Osteoblast (primary cell): ENCODE measurements around the gene RTP5. TPM values are rescaled to one million over a fixed set of nuclear protein-coding genes. Genes with fewer than 3 reads are reported as not detected.

Source experiments
- DNase-seq: peaks from one replicate; pipeline ENCODE4 v3.0.0; 2011; ENCODE audit warnings: low spot score, mixed read lengths; ENCODE audit not compliant: insufficient read length; ENCODE audit errors: missing footprints
- H2AFZ ChIP-seq: 2 replicates; pipeline ENCODE4 v1.6.0; 2011; ENCODE audit warnings: mild to moderate bottlenecking, low read length
- H3K27ac ChIP-seq: 2 replicates; pipeline ENCODE4 v1.5.1; 2011; ENCODE audit warnings: mild to moderate bottlenecking, low read depth, low read length, moderate library complexity
- H3K27me3 ChIP-seq: 2 replicates; pipeline ENCODE4 v1.6.0; 2012; ENCODE audit warnings: mild to moderate bottlenecking, control low read depth, inconsistent platforms, low read length, moderate library complexity; ENCODE audit not compliant: insufficient read depth
- H3K36me3 ChIP-seq: 2 replicates; pipeline ENCODE4 v1.5.1; 2011; ENCODE audit warnings: mild to moderate bottlenecking, low read length, control low read depth, moderate library complexity; ENCODE audit not compliant: insufficient read depth
- H3K4me1 ChIP-seq: 2 replicates; pipeline ENCODE4 v1.5.1; 2011; ENCODE audit warnings: mild to moderate bottlenecking, low read length, control low read depth, moderate library complexity; ENCODE audit not compliant: insufficient read depth
- H3K4me2 ChIP-seq: 2 replicates; pipeline ENCODE4 v1.6.0; 2011; ENCODE audit warnings: mild to moderate bottlenecking, low read length; ENCODE audit not compliant: insufficient read depth
- H3K4me3 ChIP-seq: fragments of 200-600 bp; sonication (generic); 3 replicates; pipeline ENCODE4 v1.5.1; 2012; ENCODE audit warnings: mild to moderate bottlenecking, low read length, inconsistent platforms; ENCODE audit not compliant: insufficient read depth
- H3K79me2 ChIP-seq: 2 replicates; pipeline ENCODE4 v1.6.0; 2012; ENCODE audit warnings: mild to moderate bottlenecking, low read length, control low read depth, inconsistent platforms; ENCODE audit not compliant: insufficient read depth
- H3K9me3 ChIP-seq: 2 replicates; pipeline ENCODE4 v1.5.1; 2011; ENCODE audit warnings: low read depth, low read length, control low read depth
- H4K20me1 ChIP-seq: 2 replicates; pipeline ENCODE4 v1.6.0; 2012; ENCODE audit warnings: mild to moderate bottlenecking, low read length, control low read depth; ENCODE audit not compliant: insufficient read depth
- CTCF ChIP-seq: IDR thresholded peaks from 2 replicates; pipeline ENCODE4 v1.5.1; 2011; ENCODE audit warnings: mild to moderate bottlenecking, low read depth, low read length, moderate library complexity; ENCODE audit errors: extremely low read depth
- total RNA-seq: library from RNA; depleted of rRNA; stranded (reverse); fragments of >200 nt; gene quantifications from 2 replicates; pipeline ENCODE4 v1.2.3, GENCODE V29; 2012

Gene RTP5
- total RNA-seq, 1 donor, result not detected

- no peak overlapping the region for H3K4me3 ChIP-seq
- no peak for DNase-seq
- no peak overlapping the region for H3K27ac ChIP-seq
- no peaks in the 10 kb centered on the region for H3K79me2 ChIP-seq
- H3K36me3 ChIP-seq, result no peaks in the 10 kb centered on the region
- H3K4me2 ChIP-seq, result no peak overlapping the region
- no peaks in the 10 kb centered on the region for H3K9me3 ChIP-seq
- no peak for TF ChIP-seq CTCF
- peaks cover 13% of the 10 kb centered on the region for H3K27me3 ChIP-seq
- H4K20me1 ChIP-seq, result no peaks in the 10 kb centered on the region
- H2AFZ ChIP-seq, result no peak overlapping the region
- H3K4me1 ChIP-seq, result no peaks in the 10 kb centered on the region
These were observed 2.2 kb downstream of the RTP5 start for GRCh38 chr2:241871538-241872312.

GRCh38 chr2:241872313-241872642 lies 2.7 kb downstream of the RTP5 start:
- H3K79me2 ChIP-seq, result no peaks in the 10 kb centered on the region
- H3K36me3 ChIP-seq, result no peaks in the 10 kb centered on the region
- H4K20me1 ChIP-seq, result no peaks in the 10 kb centered on the region
- no peaks in the 10 kb centered on the region for H3K9me3 ChIP-seq
- H3K4me2 ChIP-seq, result no peak overlapping the region
- DNase-seq, result no peak
- no peak for TF ChIP-seq CTCF
- H2AFZ ChIP-seq, result no peak overlapping the region
- no peak overlapping the region for H3K4me3 ChIP-seq
- no peak overlapping the region for H3K27ac ChIP-seq
- no peaks in the 10 kb centered on the region for H3K4me1 ChIP-seq
- peaks cover 8% of the 10 kb centered on the region for H3K27me3 ChIP-seq

- H3K36me3 ChIP-seq, result no peaks in the 10 kb centered on the region
- no peaks in the 10 kb centered on the region for H3K9me3 ChIP-seq
- no peak overlapping the region for H3K4me3 ChIP-seq
- H3K4me1 ChIP-seq, result no peaks in the 10 kb centered on the region
- H4K20me1 ChIP-seq, result no peaks in the 10 kb centered on the region
- no peak overlapping the region for H3K27ac ChIP-seq
- DNase-seq, result no peak
- H3K4me2 ChIP-seq, result no peak overlapping the region
- H2AFZ ChIP-seq, result no peak overlapping the region
- H3K79me2 ChIP-seq, result no peaks in the 10 kb centered on the region
- TF ChIP-seq CTCF, result no peak
- H3K27me3 ChIP-seq, result no peaks in the 10 kb centered on the region
These were observed 3.7 kb downstream of the RTP5 start for GRCh38 chr2:241873081-241873802.

- no peak overlapping the region for H3K4me3 ChIP-seq
- no peak overlapping the region for H2AFZ ChIP-seq
- TF ChIP-seq CTCF, result no peak
- no peaks in the 10 kb centered on the region for H3K27me3 ChIP-seq
- no peaks in the 10 kb centered on the region for H3K36me3 ChIP-seq
- H3K4me2 ChIP-seq, result no peak overlapping the region
- H3K4me1 ChIP-seq, result no peaks in the 10 kb centered on the region
- H3K27ac ChIP-seq, result no peak overlapping the region
- no peak for DNase-seq
- H3K9me3 ChIP-seq, result no peaks in the 10 kb centered on the region
- no peaks in the 10 kb centered on the region for H3K79me2 ChIP-seq
- H4K20me1 ChIP-seq, result no peaks in the 10 kb centered on the region
These were observed 4.2 kb downstream of the RTP5 start for GRCh38 chr2:241873803-241874110.
